Retina (tissue), 1 donor: Measurements from ENCODE around the gene TLL2.

Experiments used
- DNase-seq: peaks from one replicate; pipeline ENCODE4 v3.0.0-alpha.2; 2016

Gene TLL2

DNA sequence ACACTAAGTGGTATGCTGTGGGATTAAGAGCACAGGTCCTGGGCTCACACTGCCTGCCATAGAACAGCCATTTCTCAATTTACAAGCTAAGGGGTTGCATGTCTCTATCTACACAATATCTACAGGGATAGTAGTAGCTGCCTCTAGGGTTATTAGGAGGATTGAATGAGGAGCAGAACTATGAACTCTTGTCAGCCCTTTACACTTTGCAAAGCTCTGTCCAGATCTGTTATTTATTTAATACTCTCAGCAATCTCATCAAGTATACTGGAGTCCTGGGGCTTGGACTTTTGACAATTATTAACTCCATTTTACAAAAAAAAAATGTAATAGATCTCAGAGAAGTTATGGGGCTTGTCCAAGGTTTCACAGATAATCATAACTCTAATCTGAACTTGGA, 161.7 kb downstream of the TLL2 start:
- no peak for DNase-seq

DNA sequence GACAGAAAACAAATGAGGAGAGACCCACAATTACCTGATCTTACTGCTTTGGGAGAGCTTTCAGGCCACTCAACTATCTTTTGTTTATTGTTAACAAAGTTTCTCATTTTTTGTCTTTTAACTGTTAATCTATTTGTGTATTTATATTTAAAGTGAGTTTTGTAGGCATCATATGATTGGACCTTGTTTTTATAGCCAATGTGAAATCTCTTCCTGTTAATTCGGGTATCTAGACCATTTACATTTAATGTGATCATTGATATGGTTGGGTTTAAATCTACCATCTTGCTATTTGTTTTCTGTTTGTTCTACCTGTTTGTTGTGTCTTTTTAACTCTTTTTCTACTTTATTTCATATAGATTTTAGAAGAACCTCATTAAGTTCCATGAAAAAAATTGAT, 167.4 kb downstream of the TLL2 start:
- DNase-seq: no peak

DNA sequence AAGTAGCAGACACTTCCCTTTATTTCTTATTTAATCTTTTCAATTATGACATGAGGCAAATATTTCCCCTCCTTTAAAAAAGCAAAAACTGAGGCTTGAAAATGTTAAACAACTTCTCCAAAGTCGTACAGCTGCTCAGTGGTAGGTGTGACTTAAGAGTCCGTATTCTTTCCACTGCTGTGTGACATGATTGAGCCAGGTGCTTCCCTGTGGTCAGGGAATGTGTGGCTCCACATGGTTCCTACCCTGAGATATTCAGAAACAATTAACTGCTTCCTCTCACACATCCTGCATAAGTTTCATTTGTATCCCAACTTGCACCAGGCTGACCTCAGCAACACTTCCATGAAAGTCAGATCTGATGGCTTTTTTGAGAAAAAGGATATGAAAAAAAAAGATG, 168.5 kb downstream of the TLL2 start:
- DNase-seq: no peak

DNA sequence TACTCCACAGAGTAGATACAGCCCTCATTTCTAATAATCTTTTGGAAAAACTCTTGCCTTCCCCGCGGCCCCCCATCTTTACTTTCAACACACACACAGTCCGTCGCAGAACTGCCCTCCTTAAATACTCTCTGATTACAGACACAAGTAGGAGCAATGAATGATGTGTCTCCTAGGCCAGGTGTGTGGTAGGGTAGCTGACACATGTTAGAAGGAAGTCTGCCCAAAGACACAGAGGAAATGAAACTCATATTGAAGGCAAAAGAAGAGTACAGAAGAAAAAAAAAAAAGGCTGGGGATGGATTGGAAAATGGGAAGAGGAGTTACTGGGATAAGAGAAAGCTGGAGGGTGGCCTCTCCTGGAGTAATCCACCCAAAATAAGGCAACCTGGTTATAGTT, 169.5 kb downstream of the TLL2 start:
- no peak for DNase-seq

DNA sequence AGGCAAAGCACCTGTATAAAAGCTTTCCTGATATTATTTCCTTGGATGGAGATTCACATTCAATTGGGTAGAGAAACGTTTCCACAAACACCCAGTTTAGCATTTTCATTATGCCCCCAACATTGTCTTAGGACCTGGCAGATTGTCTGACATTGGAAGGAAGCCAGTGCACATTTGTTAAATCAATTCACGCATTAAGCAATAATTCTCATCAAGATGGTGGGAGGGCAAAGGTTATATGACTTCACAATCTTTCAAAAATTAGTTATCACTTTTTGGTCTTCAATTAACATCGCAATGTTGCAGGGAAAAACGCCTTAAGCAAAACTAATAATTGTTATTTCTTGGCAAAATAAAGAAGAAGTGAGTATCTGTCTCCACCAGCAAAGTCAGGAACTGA, 171.3 kb downstream of the TLL2 start:
- no peak for DNase-seq

DNA sequence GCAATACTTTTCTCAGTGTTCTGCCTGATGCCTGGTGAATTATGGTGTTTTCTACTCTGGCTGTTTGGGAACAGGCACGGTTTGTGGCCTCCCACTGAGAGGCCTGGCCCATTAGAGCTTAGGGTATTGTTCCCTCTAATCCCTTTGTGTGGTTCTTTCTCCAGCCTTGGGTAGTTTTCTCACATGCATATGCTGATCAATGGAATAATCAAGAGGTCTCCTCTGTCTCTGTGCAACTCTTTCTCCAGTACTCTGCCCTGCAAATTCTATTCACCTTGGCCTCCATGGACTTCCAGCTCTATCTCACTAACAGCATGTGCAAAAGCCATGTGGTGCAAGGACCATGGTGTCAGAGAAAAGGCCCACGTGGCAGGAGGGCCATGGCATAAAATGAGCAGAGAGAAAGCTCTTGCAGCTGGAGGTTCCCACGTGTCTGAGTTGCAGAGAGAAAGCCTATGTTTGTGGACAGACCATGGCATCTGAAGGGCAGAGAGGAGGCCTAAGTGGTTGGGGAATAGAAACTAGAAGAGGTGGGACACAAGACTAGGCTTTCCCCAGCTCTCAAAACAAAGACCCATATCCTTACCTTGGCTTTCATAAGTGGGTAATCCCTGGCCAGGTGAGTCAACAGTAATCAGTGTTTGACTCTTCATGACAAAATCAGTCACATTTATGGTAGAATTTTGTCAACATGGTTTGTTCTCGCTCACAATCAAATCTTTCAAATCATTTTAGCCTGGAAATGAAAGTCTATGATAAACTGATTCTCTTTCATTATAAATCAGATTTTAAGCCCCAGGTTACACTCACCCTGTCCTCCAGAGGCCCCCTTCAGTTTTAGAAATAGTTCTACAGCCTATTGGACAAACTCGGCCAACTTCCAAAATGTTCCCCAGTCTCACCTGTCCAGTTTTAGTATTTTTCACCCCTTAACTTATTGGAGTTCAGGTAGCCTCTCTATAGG, 172.2 kb downstream of the TLL2 start:
- no peak for DNase-seq

DNA sequence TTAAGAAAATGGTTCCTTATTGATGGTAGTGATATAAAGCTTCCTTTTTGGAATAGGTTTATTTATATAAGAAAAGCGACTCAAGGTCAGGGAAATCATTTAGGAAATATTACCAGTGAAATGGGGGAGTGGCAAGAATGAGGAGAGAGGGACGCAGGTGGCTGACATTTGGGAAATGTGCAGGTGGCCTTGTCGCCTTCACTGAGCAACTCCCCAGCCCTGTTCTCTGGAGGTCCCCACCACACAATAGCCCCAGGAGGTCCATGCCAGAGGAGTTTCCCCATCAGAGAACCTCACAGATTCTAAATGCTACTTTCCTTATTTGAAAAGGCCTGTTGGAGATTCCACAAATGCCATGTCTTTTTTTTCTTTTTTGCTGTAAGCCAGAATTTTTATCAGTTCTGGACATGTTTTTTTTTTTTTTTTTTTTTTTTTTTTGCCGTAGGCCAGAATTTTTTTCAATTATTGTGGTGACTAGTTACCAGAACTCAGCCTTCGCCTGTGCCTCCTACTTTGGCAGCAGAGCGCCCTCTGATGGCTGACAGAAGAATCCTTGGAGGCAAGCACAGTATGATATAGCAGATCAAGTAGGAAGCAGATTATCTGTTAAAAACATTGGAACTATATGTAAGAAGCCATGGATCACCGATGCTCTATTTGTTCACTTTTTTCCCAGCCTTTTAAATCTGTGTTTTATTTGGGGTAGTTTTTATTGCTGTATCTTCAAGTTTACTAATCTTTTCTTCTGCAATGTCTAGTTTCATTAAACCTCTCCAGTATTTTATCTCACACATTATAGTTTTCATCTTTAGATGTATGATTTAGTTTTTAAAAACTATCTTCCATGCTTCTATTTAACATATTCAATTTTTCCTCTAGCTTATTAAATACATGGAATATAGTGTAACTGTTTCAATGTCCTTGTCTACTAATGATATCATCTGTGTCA, 173.5 kb downstream of the TLL2 start:
- peak; percentile 58 for DNase-seq

DNA sequence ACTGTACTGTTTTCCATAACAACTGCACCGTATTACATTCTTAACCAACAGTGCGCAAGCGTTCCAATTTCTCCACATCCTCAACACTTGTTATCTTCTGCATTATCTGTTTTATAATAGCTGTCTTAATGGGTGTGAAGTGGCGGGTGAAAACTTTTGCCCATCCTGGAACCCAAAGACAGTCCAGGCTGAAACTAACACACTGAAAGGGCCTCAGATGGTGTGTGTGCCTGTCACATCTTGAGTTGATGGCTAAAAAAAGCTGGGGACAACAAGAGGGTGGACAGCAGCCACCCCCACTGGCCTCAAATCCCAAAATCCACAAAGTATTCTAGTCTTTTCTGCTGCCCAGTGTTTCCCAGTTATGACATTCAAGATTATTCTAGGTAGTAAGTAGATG, 174.3 kb downstream of the TLL2 start:
- no peak for DNase-seq

DNA sequence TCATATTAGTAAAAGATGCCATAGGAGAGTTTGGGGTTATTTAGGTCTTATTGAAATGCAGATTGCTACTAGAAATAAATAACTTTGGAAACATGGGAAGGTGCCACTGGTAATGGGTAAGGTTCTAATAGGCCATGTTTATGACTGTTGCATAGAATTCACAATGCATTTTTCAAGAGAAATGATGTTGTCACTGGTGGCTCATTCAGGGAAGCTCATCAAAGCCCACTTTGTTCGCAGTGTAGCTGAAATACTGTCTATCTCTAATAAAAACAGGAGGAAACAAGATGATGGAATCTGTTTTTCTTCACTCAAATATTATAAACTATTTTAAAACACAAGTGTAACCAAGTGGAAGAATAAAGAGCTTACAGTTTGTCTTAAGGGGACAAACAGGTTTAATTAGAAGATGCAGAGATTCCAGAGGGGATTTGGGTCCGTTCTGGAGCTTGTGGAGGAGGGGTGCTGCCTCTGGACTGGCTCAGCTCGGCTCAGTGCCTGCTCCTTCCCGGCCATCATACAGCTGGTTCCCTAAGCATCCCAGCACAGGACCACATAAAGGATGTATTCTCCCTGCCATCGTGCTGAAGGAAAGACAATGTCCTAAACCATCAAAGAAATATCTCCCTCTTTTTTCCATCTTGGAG, 175.3 kb downstream of the TLL2 start:
- DNase-seq: no peak

DNA sequence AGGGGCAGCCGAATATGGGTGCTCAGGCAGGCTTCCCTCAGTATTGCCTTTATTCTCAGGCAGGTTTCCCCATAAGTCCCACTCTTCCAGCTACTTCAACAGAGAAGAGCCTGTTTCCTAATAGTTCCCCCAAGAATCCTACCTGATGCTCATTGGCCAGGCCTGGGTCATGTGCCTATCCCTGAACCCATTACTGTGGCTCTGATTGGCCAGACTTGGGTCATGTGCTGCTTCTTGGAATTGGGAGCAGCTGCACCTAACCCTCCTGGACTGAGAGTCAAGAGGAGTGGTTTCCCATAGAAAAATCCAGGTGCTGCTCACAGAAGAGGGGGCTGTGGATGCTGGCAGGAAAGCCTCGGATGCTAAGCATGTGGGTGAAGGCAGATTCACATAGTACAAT, 176.6 kb downstream of the TLL2 start:
- no peak for DNase-seq

DNA sequence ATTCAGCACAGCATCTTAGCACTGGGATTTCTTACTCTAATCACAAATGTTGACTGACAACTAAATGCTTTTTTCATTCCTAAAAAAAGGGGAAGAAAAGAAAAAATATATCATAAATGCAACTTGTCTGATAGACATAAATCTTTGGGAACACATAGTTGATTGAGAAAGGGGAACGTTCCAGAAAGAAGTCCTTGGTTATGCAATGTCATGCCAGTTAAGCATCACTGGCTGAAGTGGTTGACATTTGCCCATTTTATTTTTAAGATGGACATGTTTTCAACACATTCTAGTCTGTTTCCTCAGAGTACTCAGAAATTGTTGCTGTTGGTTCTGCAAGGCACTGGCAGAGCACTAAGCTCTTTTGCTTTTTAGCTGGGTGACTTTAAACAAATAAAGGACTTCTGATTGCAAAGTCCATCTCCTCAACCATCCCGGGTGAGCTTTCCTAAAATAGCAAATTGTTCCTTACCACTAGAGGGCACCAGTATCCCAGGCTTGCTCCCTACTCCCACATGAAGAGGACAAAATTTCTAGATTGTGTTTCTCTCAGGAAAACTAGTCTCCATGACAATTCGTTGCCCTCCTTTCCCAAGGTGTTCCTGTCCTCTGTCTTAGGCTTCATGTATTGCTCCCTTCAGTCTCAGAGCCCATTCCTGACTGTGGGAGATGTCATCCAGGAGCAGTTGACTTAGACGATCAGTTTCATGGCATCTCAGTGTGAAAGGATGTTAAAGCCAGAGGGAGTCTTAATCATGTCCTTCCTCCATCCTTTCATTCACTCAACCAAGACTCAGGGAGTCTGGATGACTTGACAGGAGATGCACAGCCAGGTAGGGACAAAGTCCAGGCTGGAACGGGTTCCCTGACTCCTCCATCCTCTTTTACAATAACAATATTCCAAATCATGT, 178.9 kb downstream of the TLL2 start:
- DNase-seq: peak; percentile 44

DNA sequence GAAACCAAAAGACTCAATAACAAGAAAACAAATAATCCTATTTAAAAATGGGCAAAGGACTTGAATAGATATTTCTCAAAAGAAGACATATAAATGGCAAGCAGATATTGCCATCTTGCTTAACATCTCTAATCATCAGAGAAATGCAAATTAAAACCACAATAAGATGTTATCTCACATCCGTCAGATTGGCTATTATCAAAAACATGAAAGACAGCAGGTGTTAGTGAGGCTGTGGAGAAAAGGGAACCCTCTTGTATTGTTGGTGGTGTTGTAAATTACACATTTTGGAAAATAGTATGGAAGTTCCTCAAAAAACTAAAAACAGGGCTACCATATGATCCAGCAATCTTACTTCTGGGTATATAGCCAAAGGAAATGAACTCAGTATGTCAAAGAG, 180.6 kb downstream of the TLL2 start:
- no peak for DNase-seq

DNA sequence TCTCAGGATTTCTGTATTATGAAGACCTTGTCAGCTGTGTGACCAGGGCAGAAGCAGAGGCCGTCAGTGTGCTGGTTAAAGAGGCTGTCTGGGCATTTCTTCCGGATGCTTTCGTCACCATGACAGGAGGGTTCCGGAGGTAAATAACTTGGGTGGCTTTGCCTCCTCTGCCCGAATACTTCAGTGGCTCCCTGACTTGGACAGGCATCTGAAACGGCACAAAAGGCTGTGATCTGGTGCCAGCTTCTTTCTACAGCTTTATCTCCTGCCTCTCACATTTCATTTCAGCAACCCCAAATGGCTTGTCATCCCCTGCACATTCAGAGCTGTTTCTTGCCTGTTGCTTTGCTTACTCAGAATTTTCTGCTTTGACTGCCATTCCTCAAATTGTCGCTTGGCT, 186.3 kb downstream of the TLL2 start:
- DNase-seq: no peak

DNA sequence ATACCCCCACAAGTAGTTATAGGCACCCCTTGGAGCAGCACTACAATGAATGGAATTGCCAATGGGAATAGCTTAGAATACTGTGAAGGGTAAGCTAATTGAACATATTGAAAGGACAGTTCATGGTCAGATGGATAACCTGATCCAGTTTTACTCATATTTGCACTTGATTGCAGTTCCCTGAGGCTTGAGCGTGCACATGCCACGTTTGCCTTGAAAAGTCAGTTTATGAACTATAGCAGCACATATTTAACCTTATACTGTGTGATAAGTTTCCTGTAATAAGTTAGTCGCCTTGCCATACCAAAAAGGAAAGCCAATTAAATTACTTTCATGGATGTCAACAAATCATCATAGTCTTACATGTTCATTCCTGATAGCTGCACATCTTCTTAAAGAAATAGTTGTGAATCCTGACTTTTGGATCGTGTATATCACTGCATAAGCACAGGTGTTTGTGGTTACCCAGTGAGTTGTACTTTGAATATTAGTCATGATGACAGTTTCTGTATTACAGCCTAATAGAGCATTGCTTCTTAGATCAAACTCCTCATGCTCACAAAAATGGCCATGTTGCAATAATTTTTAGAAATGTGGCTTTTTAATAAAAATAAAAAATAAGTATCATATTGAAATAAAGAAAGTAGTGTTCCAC, 187.9 kb downstream of the TLL2 start:
- no peak for DNase-seq

DNA sequence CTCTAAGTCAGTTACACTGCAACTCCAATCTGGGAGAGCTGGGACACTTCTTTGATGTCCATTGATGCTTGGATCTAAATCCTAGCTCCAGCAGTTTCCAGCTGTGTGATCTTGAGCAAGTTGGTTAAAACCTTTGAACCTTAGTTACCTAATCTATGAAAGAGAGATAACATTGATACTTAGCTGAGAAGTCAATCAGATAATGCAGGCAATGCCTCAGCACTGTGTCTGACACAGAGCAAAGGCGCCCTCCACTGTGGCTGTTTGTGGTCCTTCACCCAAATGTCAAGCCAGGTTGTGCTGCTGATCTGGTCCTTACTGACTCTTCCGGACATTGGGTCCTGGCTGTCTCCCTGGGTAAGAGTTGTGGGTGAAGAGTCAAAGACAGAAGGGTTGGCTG, 189.3 kb downstream of the TLL2 start:
- no peak for DNase-seq

DNA sequence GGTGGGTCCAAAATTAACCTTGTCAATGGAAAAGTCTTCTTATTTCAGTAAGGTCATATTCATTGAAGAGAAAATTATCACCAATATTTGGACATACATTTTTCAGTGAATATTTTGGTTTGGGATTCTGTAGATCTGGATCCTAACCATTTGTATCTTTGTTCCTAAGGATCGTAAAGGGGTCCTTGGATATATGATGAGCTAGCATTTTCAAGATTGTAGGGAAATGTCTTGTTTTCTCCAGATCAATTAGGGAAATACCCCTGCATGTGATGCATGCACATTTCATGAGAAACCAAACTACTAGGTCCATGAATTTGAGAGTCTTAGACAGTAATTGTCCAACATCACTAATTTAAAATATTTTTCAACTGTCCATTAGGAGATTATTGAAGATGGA, 191.5 kb downstream of the TLL2 start:
- DNase-seq: no peak

DNA sequence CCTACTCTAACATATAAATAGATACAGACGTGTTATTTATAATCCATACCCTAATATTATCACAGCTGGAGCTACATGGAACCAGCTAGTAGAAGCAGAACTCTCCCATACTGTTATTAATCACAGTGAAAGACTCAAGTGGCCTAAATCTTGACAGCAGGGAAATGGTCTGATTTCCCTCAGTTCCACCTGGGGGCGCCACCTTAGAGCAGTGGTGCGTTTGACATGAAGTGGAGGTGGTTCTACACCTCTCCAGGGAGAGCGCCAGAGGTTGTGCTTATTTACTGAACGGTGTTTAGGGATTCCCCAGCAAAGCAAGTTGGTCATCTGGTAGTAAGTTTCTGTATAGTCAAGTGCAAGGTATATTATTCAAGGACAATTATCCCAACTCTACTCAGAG, 191.9 kb downstream of the TLL2 start:
- DNase-seq: no peak

DNA sequence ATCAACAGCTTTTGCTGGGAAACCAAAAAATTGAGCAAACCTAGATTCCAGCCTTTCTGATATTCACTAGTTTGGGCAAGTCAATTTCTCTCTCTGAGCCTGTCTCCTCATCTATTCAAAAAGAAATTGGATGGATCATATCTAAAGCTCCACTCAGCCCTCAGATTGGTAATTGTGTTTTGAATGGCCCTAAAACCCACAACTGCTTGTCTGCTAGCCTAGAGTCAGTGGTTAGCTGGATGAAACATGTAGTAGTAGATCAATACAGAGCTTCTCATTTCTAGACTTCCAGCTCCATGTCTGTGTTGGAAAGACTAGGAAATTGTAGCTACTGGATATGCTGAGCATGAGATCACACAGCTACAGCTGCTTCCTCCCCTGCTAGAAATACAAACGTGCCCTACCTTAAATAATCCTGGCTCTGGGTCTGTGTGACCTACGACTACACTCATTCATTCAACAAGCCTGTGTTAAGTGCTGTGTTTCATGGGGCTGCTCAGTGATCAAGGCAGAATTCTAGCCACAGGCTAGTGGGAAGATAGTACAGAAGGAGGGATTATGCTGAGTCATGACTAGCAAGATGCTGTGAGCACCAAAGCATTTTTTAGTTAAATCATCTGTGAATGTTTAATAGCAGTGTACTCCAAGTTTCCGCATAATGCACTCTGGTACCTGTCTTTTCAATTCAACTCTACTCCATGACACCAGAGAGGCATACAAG, 193.8 kb downstream of the TLL2 start:
- no peak for DNase-seq

DNA sequence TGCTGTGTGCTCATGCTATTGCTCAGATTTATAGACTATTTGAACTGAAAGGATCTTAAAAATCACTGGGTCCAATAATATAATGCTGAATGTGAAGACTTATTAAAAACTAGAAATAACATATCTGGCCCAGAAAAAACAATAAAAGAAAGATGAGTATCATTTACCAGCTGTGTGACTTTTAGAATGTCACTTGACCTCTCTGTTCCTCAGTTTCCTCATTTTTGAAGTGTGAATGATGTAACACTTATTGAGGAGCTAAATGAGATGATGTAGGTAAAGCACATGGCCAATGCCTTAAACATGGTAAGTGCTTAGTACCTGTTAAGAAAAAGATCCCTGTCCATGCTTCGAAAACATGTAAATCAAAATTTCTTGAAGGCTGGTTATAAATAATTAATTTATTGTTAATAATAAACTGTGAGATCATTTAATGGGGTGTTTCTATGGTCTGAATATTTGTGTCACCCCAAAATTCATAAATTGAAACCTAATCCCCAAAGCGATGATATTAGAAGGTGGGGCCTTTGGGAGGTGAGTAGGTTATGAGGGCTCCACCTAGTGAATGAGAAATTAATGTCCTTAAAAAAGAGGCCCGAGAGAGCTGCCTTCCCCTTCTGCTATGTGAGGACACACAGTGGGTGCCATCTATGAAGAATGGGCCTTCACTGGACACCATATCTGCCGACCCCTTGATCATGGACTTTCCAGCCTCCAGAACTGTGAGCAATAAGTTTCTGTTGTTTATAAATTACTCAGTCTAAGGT, 196.5 kb downstream of the TLL2 start:
- DNase-seq: no peak
